ENCODE data around the gene MSS51. TPM values are rescaled to one million over a fixed set of nuclear protein-coding genes. Genes with fewer than 3 reads are reported as not detected.

The MSS51 gene
- total RNA-seq, 2 experiments from 2014 or later = 2.9 to 4.1 TPM

GRCh38 chr10:73444457-73444856 is 11.1 kb upstream of the MSS51 start:
- no peak for ATAC-seq

GRCh38 chr10:73439605-73440312 is 6.4 kb upstream of the MSS51 start:
- Mint-ChIP-seq H3K36me3 (peaks cover 23% of the 10 kb centered on the region), H3K27ac (no peak overlapping the region), H3K27me3 (no peaks in the 10 kb centered on the region), H3K4me3 (no peak overlapping the region), H3K9me3 (ENCODE audit: low read depth) (no peaks in the 10 kb centered on the region), H3K4me1 (peaks cover 10% of the 10 kb centered on the region)
- ATAC-seq (no peak), DNase-seq (no peak)
- CTCF ChIA-PET = no interaction called here

More at GRCh38 chr10:73444457-73444856, 11.1 kb upstream of the MSS51 start:
- H3K27ac Mint-ChIP-seq = no peak overlapping the region
- peaks cover 21% of the 10 kb centered on the region for H3K36me3 Mint-ChIP-seq
- CTCF ChIA-PET = no interaction called here
- H3K9me3 Mint-ChIP-seq (ENCODE audit: low read depth) = no peaks in the 10 kb centered on the region
- no peak for DNase-seq
- no peak overlapping the region for H3K4me3 Mint-ChIP-seq
- H3K27me3 Mint-ChIP-seq = no peaks in the 10 kb centered on the region
- peaks cover 5% of the 10 kb centered on the region for H3K4me1 Mint-ChIP-seq

- DNase-seq = no peak
- no peaks in the 10 kb centered on the region for H3K9me3 Mint-ChIP-seq (ENCODE audit: low read depth)
- CTCF ChIA-PET = no interaction called here
- H3K27ac Mint-ChIP-seq = no peak overlapping the region
- ATAC-seq = no peak
- H3K36me3 Mint-ChIP-seq = peaks cover 19% of the 10 kb centered on the region
- no peak overlapping the region for H3K4me3 Mint-ChIP-seq
- no peaks in the 10 kb centered on the region for H3K27me3 Mint-ChIP-seq
- H3K4me1 Mint-ChIP-seq = peaks cover 12% of the 10 kb centered on the region
Measured at GRCh38 chr10:73439055-73439454, 5.7 kb upstream of the MSS51 start.

- Mint-ChIP-seq H3K36me3 (peaks cover 23% of the 10 kb centered on the region), H3K9me3 (ENCODE audit: low read depth) (no peaks in the 10 kb centered on the region), H3K27me3 (no peaks in the 10 kb centered on the region), H3K4me1 (peaks cover 11% of the 10 kb centered on the region), H3K27ac (no peak overlapping the region), H3K4me3 (no peak overlapping the region)
- ATAC-seq (no peak), DNase-seq (no peak)
- CTCF ChIA-PET = no interaction called here
Measured at GRCh38 chr10:73432646-73433537, 469 bp downstream of the MSS51 start.

GRCh38 chr10:73426318-73426717 is 7.0 kb downstream of the MSS51 start:
- ATAC-seq (no peak), DNase-seq (no peak)
- Mint-ChIP-seq H3K27me3 (no peaks in the 10 kb centered on the region), H3K9me3 (ENCODE audit: low read depth) (no peaks in the 10 kb centered on the region), H3K27ac (no peak overlapping the region), H3K4me3 (no peak overlapping the region), H3K36me3 (peaks cover 50% of the 10 kb centered on the region), H3K4me1 (no peaks in the 10 kb centered on the region)
- CTCF ChIA-PET = no interaction called here

GRCh38 chr10:73424478-73424877 is 8.9 kb downstream of the MSS51 start:
- CTCF ChIA-PET = no interaction called here

GRCh38 chr10:73423309-73423708 is 10.1 kb downstream of the MSS51 start:
- Mint-ChIP-seq H3K27ac (no peak overlapping the region), H3K36me3 (peaks cover 42% of the 10 kb centered on the region), H3K4me3 (no peak overlapping the region), H3K4me1 (no peaks in the 10 kb centered on the region), H3K9me3 (ENCODE audit: low read depth) (no peaks in the 10 kb centered on the region), H3K27me3 (no peaks in the 10 kb centered on the region)
- CTCF ChIA-PET = interaction anchor here (1.5 kb wide), 1 partner anchor 13 kb away, joined by 3 read pairs; no protein-coding TSS in a partner anchor
- ATAC-seq (no peak), DNase-seq (no peak)

More at GRCh38 chr10:73424478-73424877, 8.9 kb downstream of the MSS51 start:
- peaks cover 42% of the 10 kb centered on the region for H3K36me3 Mint-ChIP-seq
- no peaks in the 10 kb centered on the region for H3K9me3 Mint-ChIP-seq (ENCODE audit: low read depth)
- no peak overlapping the region for H3K4me3 Mint-ChIP-seq
- no peak overlapping the region for H3K27ac Mint-ChIP-seq
- ATAC-seq (no peak), DNase-seq (no peak)
- no peaks in the 10 kb centered on the region for H3K27me3 Mint-ChIP-seq
- no peaks in the 10 kb centered on the region for H3K4me1 Mint-ChIP-seq

- CTCF ChIA-PET = no interaction called here
Measured at GRCh38 chr10:73416571-73416970, 16.8 kb downstream of the MSS51 start.

GRCh38 chr10:73414230-73414945 is 19.0 kb downstream of the MSS51 start:
- ATAC-seq (peak; percentile 54), DNase-seq (no peak)
- peaks cover 5% of the 10 kb centered on the region for H3K27me3 Mint-ChIP-seq
- peak overlapping the region; percentile 92 for H3K27ac Mint-ChIP-seq
- CTCF ChIA-PET = interaction anchor here (1.0 to 1.9 kb wide), 2 partner anchors 53 to 56 kb away, joined by 3 to 4 read pairs; partner anchors contain the start of gene CFAP70
- H3K36me3 Mint-ChIP-seq = peaks cover 13% of the 10 kb centered on the region
- peak overlapping the region; percentile 95 for H3K4me3 Mint-ChIP-seq
- H3K4me1 Mint-ChIP-seq = peaks cover 40% of the 10 kb centered on the region
- H3K9me3 Mint-ChIP-seq (ENCODE audit: low read depth) = no peaks in the 10 kb centered on the region

More at GRCh38 chr10:73416571-73416970, 16.8 kb downstream of the MSS51 start:
- ATAC-seq = no peak
- no peak overlapping the region for H3K4me3 Mint-ChIP-seq
- peaks cover 24% of the 10 kb centered on the region for H3K4me1 Mint-ChIP-seq
- H3K27ac Mint-ChIP-seq = no peak overlapping the region
- peaks cover 5% of the 10 kb centered on the region for H3K27me3 Mint-ChIP-seq
- H3K36me3 Mint-ChIP-seq = peaks cover 3% of the 10 kb centered on the region
- H3K9me3 Mint-ChIP-seq (ENCODE audit: low read depth) = no peaks in the 10 kb centered on the region
- no peak for DNase-seq

- Mint-ChIP-seq H3K36me3 (peaks cover 13% of the 10 kb centered on the region), H3K4me1 (peaks cover 47% of the 10 kb centered on the region), H3K9me3 (ENCODE audit: low read depth) (no peaks in the 10 kb centered on the region), H3K27ac (peak within 1 kb of the TSS; percentile 92), H3K27me3 (peaks cover 5% of the 10 kb centered on the region), H3K4me3 (peak within 1 kb of the TSS; percentile 95)
- ATAC-seq (peak; percentile 96), DNase-seq (peak; percentile 95)
- CTCF ChIA-PET = interaction anchor here (1.0 to 1.9 kb wide), 4 partner anchors 54 to 317 kb away, joined by 3 to 6 read pairs (median 4); partner anchors contain the start of gene CFAP70
Measured at GRCh38 chr10:73413528-73414229, 19.7 kb downstream of the MSS51 start, which contains the start of gene ANXA7. TSS of gene ANXA7 (minus strand) at chr10:73414058. CDS start at chr10:73400856, 13,202 bp downstream.

GRCh38 chr10:73413108-73413527 is 20.2 kb downstream of the MSS51 start:
- Mint-ChIP-seq H3K9me3 (ENCODE audit: low read depth) (no peaks in the 10 kb centered on the region), H3K27ac (peak overlapping the region; percentile 92), H3K4me3 (peak overlapping the region; percentile 95), H3K4me1 (peaks cover 49% of the 10 kb centered on the region), H3K36me3 (peaks cover 14% of the 10 kb centered on the region), H3K27me3 (peaks cover 5% of the 10 kb centered on the region)
- ATAC-seq (peak; percentile 35), DNase-seq (peak; percentile 77)
- CTCF ChIA-PET = interaction anchor here (0.7 to 1.5 kb wide), 5 partner anchors 80 to 1160 kb away, joined by 3 to 6 read pairs (median 4); no protein-coding TSS in a partner anchor

- no peak overlapping the region for H3K4me3 Mint-ChIP-seq
- no peak for ATAC-seq
- H3K27ac Mint-ChIP-seq = no peak overlapping the region
- peaks cover 5% of the 10 kb centered on the region for H3K27me3 Mint-ChIP-seq
- CTCF ChIA-PET = no interaction called here
- peaks cover 27% of the 10 kb centered on the region for H3K36me3 Mint-ChIP-seq
- peaks cover 54% of the 10 kb centered on the region for H3K4me1 Mint-ChIP-seq
- DNase-seq = no peak
- no peaks in the 10 kb centered on the region for H3K9me3 Mint-ChIP-seq (ENCODE audit: low read depth)
Measured at GRCh38 chr10:73410897-73411296, 22.5 kb downstream of the MSS51 start.

Data from activated CD8-positive, alpha-beta memory T cell treated with anti-CD3 and anti-CD28 coated beads, Interleukin-2, amount 10 ng/mL, durations not matched to agents 7 days and 5 days (primary cell).